ENCODE data around the gene DOCK1.

DOCK1 gene

DNA sequence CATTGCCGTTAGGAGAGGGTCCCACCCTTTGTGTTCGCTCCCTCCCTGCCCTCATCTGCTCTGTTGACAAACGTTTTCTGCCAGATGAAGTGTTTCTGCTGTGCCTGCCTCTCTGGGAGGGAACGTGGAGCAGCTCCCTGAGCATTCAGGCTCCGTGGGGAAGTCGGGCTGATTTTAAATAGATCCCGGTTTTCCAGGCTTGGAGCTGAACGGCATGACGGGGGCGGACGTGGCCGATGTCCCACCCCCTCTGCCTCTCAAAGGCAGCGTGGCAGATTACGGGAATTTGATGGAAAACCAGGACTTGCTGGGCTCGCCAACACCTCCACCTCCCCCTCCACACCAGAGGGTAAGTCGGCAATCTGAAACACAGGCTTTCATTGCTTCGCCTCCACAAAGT, 542.0 kb downstream of the DOCK1 start:
- TF ChIP-seq, protein P1, sequence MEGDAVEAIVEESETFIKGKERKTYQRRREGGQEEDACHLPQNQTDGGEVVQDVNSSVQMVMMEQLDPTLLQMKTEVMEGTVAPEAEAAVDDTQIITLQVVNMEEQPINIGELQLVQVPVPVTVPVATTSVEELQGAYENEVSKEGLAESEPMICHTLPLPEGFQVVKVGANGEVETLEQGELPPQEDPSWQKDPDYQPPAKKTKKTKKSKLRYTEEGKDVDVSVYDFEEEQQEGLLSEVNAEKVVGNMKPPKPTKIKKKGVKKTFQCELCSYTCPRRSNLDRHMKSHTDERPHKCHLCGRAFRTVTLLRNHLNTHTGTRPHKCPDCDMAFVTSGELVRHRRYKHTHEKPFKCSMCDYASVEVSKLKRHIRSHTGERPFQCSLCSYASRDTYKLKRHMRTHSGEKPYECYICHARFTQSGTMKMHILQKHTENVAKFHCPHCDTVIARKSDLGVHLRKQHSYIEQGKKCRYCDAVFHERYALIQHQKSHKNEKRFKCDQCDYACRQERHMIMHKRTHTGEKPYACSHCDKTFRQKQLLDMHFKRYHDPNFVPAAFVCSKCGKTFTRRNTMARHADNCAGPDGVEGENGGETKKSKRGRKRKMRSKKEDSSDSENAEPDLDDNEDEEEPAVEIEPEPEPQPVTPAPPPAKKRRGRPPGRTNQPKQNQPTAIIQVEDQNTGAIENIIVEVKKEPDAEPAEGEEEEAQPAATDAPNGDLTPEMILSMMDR (IDR thresholded peaks at IDR 0.05; ENCODE audit: borderline replicate concordance, control extremely low read depth, extremely low read depth, insufficient read depth, missing control alignments): no peak
- no peak for DNase-seq (ENCODE audit: low spot score)
- in situ Hi-C loops (cut with MboI; ENCODE audit: low sequenced_read_pairs, unreplicated experiment): no loop called here

DNA sequence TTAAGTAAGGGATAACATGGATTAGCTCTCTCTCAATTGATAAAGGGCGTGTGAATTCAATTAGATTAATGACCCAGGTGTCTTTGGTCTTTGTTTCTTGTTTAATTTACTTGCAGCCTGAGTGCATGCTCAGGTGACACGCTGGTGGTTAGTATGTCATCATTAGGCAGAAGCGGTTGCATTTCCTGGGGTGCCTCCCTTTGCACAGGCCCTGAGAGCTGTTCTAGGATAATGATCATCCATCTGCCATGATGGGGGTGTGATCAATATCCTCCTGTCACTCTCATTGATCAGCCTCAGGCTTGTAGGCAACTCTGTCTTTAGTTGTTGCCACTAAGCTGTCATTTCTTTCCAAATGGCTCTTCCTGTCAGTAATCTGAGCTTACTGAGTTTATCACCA, 544.3 kb downstream of the DOCK1 start:
- in situ Hi-C loops (cut with MboI; ENCODE audit: low sequenced_read_pairs, unreplicated experiment): no loop called here
- TF ChIP-seq, protein P1 (IDR thresholded peaks at IDR 0.05; ENCODE audit: borderline replicate concordance, control extremely low read depth, extremely low read depth, insufficient read depth, missing control alignments): no peak
- no peak for DNase-seq (ENCODE audit: low spot score)

DNA sequence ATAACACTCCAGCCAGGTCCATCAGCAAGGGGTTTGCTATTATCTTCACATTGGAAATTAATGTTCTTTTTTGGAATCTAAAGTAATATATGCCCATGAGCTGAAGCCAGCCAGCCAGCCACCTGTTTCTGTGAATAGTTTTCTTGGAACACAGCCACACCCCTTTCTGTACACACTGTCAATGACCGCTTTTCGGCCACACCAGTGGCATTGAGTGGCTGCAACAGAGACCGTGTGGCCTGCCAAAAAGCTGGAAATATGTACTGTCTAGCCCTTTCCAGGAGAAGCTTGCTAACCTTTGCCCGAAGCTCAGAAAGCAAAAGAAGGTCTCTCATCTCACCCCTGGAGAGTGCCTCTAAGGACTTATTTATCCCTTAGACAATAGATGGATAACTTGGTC, 545.4 kb downstream of the DOCK1 start:
- DNase-seq (ENCODE audit: low spot score): no peak
- TF ChIP-seq, protein P1 (IDR thresholded peaks at IDR 0.05; ENCODE audit: borderline replicate concordance, control extremely low read depth, extremely low read depth, insufficient read depth, missing control alignments): no peak
- in situ Hi-C loops (cut with MboI; ENCODE audit: low sequenced_read_pairs, unreplicated experiment): no loop called here

DNA sequence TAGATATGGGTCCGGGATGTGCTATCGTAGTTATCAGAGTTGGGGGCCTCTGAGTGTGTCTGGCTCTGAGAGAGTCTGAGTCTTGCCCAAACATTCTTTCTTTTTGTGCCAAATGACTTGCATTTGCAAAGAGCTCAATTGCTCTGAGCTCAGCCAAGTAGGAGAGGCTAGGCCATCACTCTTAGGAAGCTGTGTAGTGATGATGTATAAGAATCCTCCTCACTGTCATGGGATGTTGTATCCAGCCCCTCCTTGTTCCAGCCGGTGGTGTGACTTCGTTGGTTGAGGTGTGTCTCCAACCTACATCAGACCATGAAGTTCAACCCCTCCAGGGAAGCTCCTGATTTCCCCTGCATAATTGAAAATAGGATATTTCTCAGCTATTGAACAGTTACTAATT, 546.4 kb downstream of the DOCK1 start:
- TF ChIP-seq, protein P1 (IDR thresholded peaks at IDR 0.05; ENCODE audit: borderline replicate concordance, control extremely low read depth, extremely low read depth, insufficient read depth, missing control alignments): no peak
- no peak for DNase-seq (ENCODE audit: low spot score)
- in situ Hi-C loops (cut with MboI; ENCODE audit: low sequenced_read_pairs, unreplicated experiment): no loop called here

DNA sequence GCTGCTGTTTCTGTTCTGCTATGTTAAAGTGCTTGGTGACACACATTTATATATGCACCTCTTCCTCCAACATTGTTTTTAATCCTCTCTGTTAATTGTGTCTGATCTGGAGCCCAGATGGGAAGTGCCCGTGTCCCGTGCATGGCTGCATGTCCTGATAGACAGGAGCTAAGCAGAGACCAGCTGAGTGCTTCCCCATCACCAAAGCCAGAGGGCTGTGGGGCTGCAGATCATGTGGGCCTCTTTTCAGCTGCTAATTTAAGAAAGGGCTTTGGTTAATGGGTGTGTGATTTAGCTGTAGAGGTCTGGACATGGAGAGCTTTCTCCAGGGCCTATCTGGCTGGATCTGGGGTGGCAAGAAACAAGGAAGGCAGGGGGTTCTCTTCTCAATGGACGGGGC, 547.3 kb downstream of the DOCK1 start:
- in situ Hi-C loops (cut with MboI; ENCODE audit: low sequenced_read_pairs, unreplicated experiment): no loop called here
- TF ChIP-seq, protein P1 (IDR thresholded peaks at IDR 0.05; ENCODE audit: borderline replicate concordance, control extremely low read depth, extremely low read depth, insufficient read depth, missing control alignments): no peak
- DNase-seq (ENCODE audit: low spot score): no peak

DNA sequence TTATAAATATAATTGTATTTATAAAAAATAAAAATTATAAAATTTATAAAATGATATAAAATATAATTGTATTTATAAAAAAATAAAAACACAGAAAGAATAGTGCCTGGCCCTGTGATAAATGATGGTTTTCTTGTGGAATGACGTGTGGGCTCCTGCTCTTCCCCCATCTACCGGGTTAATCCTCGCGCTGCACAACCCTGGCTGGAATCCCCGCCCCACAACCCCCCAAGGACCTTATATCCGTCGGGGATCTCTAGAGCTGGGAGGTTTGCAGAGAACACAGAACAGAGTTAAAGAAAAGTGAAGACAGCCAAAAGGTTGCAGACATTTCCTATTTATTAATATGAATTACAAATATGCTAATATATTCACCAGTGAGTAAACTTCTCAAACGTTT, 548.5 kb downstream of the DOCK1 start:
- TF ChIP-seq, protein P1 (IDR thresholded peaks at IDR 0.05; ENCODE audit: borderline replicate concordance, control extremely low read depth, extremely low read depth, insufficient read depth, missing control alignments): no peak
- in situ Hi-C loops (cut with MboI; ENCODE audit: low sequenced_read_pairs, unreplicated experiment): no loop called here
- DNase-seq (ENCODE audit: low spot score): no peak

DNA sequence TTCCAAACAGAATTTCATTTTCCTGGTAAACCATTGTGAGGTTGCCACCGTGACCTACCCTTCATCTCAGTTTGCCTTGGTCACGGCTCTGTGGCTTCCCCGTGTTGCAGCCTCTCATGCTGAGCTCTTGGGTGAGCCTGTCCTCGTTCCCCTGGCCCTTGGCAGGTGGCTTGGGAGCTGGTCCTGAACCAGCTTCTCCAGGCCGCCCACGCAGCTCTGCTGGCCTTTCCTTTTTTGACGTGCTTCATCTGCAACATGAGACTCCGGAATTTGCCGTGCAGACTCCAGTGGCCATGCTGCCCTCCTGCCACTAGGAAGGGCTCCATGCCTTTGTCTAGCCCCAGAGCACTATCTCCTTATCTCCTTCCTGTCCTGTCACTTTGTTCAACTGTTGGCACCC, 550.9 kb downstream of the DOCK1 start:
- in situ Hi-C loops (cut with MboI; ENCODE audit: low sequenced_read_pairs, unreplicated experiment): no loop called here
- TF ChIP-seq, protein P1 (IDR thresholded peaks at IDR 0.05; ENCODE audit: borderline replicate concordance, control extremely low read depth, extremely low read depth, insufficient read depth, missing control alignments): no peak
- no peak for DNase-seq (ENCODE audit: low spot score)
